H7 (cell line): ENCODE measurements around the gene ZNF737. TPM values are rescaled to one million over a fixed set of nuclear protein-coding genes. Genes with fewer than 3 reads are reported as not detected.
A peak's percentile ranks its signal among the peaks of the same experiment; 100 is the strongest.
"Not testable (repeated sequence)": the region's sequence is repeated elsewhere in the genome, so short reads cannot be mapped to it uniquely, and the experiment has no call there.

ENCODE experiments used
- DNase-seq: peaks from one replicate; pipeline ENCODE4 v3.0.0; 2012
- H3K27me3 ChIP-seq: 2 replicates; pipeline ENCODE4 v1.6.0; 2011; ENCODE audit warnings: mild to moderate bottlenecking, low read length; ENCODE audit not compliant: control insufficient read depth, insufficient read depth
- H3K36me3 ChIP-seq: replicated peaks from 2 replicates; pipeline ENCODE4 v1.5.1; 2011; ENCODE audit warnings: low read length; ENCODE audit not compliant: control insufficient read depth, insufficient read depth
- H3K4me3 ChIP-seq: 2 replicates; pipeline ENCODE4 v1.5.1; 2011; ENCODE audit warnings: low read depth, mild to moderate bottlenecking, control low read depth, low read length, moderate library complexity; ENCODE audit not compliant: insufficient read depth
- total RNA-seq: library from RNA; depleted of rRNA; stranded (reverse); fragments of >200 nt; shearing (Covaris generic); gene quantifications from 2 replicates; pipeline ENCODE4 v1.2.3, GENCODE V29; 2014; rRNA removed

Gene ZNF737
- not detected in 2 replicates for total RNA-seq

DNA sequence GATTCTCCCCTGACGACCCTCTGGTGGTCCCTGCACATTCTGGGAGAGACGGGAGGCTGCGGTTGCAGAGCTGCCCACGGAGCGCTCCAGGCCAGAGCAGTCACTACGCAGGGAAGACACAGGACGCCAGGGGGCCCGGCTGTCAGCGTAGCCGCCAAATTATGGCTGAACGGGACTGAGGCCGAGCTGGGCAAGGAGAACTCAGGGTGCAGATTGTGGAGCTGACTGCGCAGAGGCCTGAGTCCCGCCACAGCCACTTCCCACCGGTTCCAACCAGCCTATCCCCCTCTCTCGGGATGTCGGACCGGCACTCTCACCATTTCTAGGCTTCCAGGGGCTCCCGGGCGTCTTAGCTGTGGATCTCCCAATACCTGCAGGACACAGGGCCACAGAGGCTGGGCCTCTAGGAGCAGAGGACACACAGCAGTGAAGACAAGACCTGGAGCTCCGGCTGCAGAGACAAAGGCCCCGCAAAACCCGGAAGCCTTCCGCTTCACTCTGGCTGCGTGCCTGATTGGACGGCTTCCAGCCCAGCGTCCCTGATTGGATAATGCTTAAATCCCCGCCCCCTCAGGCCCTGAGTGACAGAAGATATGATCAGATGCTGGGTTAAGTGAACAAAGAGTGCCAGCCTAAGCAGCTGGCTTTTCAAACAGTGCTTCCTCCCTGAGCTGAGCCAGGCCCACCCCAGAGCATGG, at the start of gene ZNF737:
Gene ZNF737, minus strand, starts transcription at position 461 of the 698 bp plus-strand sequence. Its CDS starts 141 bp downstream, at position 320.
- peak; percentile 18 for DNase-seq
- H3K36me3 ChIP-seq: no peaks in the 10 kb centered on the region
- H3K27me3 ChIP-seq: no peaks in the 10 kb centered on the region

DNA sequence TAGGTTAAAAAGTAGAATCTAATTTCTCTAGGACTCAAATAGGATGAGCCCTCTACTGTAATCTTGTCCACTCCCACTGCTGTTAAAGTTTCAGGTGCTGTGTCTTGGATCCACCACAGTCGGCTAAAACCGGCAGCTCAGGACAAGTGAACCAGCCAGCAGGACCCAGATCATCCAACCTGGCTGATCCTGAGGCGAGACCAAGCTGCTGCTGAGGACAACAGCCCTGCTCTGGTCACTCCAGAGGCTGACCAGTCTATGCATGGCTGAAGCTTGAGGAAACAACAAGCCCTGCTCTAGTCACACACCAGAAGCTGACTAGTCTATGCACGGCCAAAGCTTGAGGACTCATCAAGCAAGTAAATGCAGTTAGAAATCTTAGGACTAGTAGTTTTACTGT, 49.4 kb upstream of the ZNF737 start:
- DNase-seq, H3K4me3 ChIP-seq, H3K27me3 ChIP-seq, H3K36me3 ChIP-seq: not testable (repeated sequence)

More for the DNA sequence above, at the start of gene ZNF737:
- H3K4me3 ChIP-seq: peak within 1 kb of the TSS; percentile 48; the same call in 1 of the 2 replicates

DNA sequence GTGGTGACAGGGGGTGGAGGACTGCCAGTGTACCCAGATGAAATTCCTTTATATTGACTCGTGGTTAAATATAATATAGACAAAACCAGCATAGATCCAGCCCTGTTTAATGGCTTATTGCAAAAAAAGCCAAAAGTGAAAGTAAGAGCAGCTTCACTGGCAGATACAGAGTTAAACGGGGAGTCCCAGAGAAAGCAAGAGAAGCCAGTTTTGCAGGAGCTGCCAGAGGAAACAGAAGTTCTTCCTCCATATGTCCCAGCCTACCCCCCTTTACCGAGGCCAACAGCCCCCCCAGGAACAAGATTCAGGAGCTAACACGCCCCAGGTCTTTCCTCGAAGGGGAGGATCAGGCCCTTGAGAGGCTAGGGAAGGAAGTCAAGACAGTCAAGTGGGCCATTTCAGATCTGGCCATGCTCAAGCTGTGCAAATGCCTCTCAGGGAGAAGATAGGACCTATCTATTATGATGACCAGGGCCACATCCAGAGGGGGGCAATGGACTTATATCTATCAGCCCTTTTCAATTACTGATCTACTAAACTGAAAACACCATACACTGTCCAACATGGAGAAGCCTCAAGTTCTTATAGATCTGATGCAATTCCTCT, 47.2 kb upstream of the ZNF737 start:
- H3K27me3 ChIP-seq: no peaks in the 10 kb centered on the region
- no peak overlapping the region for H3K4me3 ChIP-seq
- no peaks in the 10 kb centered on the region for H3K36me3 ChIP-seq
- no peak for DNase-seq

DNA sequence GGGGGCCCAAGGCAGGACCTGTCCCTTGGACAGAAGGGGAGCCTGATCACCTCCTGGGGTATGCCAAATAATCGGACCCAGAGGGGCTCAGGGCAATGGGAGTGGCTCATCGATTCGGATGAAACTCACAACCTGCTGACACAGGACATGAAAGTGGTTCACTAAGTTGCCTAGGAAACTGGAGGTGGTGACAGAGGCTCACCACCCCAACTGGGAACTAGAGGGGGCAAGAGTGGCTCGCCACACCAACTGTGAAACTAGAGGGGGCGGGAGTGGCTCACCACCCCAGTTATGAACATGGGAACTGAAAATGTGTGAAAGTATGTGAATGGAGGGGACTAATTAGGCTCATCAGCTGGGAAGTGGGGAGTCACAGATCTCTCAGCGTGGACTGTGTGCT, 46.3 kb upstream of the ZNF737 start:
- no peaks in the 10 kb centered on the region for H3K36me3 ChIP-seq
- DNase-seq: no peak
- no peaks in the 10 kb centered on the region for H3K27me3 ChIP-seq
- H3K4me3 ChIP-seq: no peak overlapping the region

DNA sequence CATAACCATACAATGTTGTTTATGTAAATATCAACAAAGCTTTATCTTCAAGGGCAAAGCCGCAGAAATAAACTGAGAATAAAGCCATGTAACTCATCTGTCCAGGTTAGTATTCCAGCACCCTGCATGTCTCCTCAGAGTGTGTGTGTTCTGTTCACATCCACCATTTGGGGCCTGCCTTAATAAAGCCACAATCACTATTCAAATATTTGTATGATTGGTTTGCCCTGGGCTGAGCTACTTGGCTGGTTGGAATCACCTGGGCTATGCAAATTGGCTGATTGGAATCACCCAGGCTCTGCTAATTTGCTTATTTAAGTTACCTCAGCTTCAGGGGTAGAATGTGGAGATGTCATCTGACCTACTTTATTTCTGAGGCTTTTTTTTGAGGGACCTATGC, 42.4 kb upstream of the ZNF737 start:
- no peaks in the 10 kb centered on the region for H3K36me3 ChIP-seq
- no peaks in the 10 kb centered on the region for H3K27me3 ChIP-seq
- no peak overlapping the region for H3K4me3 ChIP-seq
- no peak for DNase-seq

DNA sequence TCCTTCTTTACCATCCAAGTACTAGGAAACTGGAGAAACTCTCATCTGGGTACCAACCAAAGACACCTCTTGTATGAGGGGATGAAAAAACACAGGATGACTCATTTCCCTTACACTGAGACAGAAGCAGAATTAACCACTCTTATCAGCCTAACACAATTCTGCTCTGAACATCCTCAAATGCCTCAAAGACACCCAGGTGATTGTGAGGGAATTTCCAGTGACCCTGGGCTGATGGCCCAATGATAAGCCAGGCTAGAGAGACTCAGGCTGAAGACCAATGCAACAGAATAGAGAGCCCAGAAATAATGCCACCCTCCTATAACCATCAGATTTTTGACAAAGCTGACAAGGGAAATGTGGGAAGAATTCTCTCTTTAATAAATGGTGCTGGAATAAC, 7.0 kb downstream of the ZNF737 start:
- Histone ChIP-seq H3K36me3 (no peaks in the 10 kb centered on the region), H3K27me3 (no peaks in the 10 kb centered on the region), H3K4me3 (no peak overlapping the region)
- DNase-seq: no peak

DNA sequence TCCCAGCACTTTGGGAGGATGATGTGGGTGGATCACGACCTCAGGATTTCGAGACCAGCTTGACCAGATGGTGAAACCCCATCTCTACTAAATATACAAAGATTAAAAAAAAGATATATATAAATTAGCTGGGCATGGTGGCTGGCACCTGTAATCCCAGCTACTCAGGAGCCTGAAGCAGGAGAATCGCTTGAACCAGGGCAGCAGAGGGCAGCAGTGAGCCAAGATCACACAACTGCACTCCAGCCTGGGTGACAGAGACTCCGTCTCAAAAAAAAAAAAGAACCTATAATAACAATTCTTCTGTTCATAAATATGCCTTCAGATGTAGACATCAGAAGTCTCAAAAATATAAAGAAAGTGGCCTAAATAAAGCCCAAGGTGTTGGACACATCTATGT, 7.6 kb downstream of the ZNF737 start:
- no peak for DNase-seq

DNA sequence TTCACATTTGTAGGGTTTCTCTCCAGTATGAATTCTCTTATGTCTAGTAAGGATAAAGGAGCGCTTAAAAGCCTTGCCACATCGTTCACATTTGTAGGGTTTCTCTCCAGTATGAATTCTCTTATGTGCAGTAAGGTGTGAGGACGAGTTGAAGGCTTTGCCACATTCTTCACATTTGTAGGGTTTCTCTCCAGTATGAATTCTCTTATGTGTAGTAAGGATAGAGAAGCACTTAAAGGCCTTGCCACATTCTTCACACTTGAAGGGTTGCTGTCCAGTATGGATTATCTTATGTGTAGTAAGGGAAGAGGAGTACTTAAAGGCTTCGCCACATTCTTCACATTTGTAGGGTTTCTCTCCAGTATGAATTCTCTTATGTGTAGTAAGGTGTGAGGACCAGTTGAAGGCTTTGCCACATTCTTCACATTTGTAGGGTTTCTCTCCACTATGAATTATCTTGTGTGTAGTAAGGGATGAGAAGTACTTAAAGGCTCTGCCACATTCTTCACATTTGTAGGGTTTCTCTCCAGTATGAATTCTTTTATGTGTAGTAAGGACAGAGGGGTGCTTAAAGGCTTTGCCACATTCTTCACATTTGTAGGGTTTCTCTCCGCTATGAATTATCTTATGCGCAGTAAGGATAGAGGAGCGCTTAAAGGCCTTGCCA, 20.8 kb downstream of the ZNF737 start:
- not testable (repeated sequence) for H3K27me3 ChIP-seq, H3K36me3 ChIP-seq, DNase-seq, H3K4me3 ChIP-seq

More for the DNA sequence above, 7.6 kb downstream of the ZNF737 start:
- H3K27me3 ChIP-seq: no peaks in the 10 kb centered on the region
- H3K4me3 ChIP-seq: no peak overlapping the region
- H3K36me3 ChIP-seq: no peaks in the 10 kb centered on the region; the same call in 1 of the 2 replicates

DNA sequence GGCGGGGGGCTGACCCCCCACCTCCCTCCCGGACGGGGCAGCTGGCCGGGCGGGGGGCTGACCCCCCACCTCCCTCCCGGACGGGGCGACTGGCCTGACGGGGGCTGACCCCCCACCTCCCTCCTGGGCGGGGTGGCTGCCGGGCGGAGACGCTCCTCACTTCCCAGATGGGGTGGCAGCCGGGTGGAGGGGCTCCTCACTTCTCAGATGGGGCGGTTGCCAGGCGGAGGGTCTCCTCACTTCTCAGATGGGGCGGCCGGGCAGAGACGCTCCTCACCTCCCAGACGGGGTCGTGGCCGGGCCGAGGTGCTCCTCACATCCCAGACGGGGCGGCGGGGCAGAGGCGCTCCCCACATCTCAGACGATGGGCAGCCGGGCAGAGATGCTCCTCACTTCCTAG, 35.3 kb downstream of the ZNF737 start:
- DNase-seq, H3K27me3 ChIP-seq, H3K36me3 ChIP-seq, H3K4me3 ChIP-seq: not testable (repeated sequence)

DNA sequence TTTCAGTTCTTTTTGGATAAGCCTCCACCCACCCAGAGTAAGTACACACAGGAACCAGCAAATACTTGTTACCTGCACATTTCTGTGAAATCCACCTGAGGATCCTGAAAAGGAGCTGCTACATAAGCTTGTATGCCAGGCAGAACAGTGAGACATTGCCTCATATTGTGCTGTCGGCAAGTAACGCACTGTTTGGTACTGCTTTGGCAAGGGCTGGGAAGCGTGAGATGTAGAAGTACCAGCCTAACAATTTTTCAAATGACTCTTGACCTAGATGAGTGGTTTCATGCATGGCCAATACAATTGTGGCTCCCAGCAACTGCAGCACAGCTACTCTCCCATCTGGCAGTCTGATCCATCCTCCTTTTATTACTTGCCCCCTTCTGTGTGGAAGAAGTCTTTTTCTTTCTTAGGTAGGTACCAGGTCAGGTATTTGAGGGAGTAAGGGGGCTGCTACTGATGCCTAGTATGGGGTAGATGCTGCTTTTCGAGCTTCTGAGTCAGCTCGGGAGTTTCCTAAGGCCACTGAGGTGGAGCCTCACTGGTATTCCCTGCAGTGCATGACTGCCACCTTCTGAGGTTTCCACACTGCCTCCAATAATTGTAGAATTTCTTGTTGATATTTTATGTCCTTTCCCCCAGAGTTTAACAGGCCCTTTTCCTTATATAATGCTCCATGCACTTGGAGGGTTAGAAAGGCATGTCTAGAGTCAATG, 52.2 kb downstream of the ZNF737 start:
- H3K4me3 ChIP-seq: no peak overlapping the region
- DNase-seq: no peak
- H3K36me3 ChIP-seq: no peaks in the 10 kb centered on the region
- no peaks in the 10 kb centered on the region for H3K27me3 ChIP-seq

DNA sequence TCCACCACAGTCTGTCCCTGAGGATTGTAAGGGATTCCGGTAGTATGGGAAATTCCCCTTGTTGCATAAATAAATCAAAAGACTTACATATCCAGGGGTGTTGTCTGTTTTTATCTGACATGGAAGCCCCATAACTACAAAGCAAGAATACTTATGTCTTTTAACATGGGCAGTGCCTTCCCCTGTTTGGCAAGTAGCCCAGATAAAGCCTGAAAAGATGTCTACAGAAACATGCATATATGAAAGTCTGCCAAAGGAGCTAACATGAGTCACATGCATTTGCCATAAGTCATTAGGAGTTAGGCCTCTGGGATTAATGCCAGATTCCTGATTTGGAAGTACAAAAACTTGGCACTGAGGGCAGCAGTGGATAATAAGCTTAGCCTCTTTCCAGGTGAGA, 62.1 kb downstream of the ZNF737 start:
- no peaks in the 10 kb centered on the region for H3K27me3 ChIP-seq
- H3K36me3 ChIP-seq: no peaks in the 10 kb centered on the region
- DNase-seq: no peak
- no peak overlapping the region for H3K4me3 ChIP-seq

Other genes with a start within 250 kb of the ZNF737 start
- gene ZNF626, start 95.8 kb upstream of the ZNF737 start, total RNA-seq: not detected in 2 replicates
- gene ZNF66, start 210.5 kb upstream of the ZNF737 start, total RNA-seq: not detected in 2 replicates